ENCODE data around the gene HERC6.
"Not testable (repeated sequence)": the region's sequence is repeated elsewhere in the genome, so short reads cannot be mapped to it uniquely, and the experiment has no call there.

The HERC6 gene

DNA sequence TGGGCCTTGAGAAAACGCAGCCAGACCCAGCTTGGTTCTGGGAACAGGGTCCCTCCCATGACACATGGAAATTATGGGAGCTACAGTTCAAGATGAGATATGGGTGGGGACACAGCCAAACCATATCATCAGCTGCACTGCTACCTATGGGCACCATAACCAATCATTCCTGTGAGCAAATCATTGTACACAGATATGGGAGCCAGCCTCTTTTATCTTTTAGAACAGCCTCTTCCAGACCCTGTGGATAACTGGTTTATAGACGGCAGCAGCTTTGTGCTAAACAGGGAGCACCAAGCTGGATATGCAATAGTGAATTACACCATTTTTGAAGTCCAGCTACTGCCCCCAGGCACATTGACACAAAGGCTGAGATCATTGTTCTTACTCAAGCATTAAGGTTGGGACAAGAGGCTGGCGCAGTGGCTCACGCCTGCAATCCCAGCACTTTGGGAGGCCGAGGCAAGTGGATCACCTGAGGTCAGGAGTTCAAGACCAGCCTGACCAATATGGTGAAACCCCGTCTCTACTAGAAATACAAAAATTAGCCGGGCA lies 69.6 kb downstream of the HERC6 start:
- DNase-seq: not testable (repeated sequence)

DNA sequence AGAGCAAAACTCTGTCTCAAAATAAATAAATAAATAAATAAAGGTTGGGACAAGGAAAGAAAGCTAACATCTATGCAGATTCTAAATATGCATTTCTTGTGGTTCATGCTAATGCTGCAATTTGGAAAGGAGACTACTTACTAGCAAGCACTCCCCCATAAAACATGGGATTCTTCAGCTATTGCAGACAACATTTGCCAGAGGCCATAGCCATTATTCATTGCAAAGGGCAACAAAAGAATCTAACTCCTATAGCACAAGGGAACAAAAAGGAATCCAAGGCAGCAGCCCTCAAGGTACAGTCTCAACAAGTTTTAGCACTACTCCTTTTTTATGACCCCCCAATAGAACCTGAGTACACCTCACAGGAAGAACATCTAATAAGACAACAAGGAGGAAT lies 70.2 kb downstream of the HERC6 start:
- DNase-seq: no peak

DNA sequence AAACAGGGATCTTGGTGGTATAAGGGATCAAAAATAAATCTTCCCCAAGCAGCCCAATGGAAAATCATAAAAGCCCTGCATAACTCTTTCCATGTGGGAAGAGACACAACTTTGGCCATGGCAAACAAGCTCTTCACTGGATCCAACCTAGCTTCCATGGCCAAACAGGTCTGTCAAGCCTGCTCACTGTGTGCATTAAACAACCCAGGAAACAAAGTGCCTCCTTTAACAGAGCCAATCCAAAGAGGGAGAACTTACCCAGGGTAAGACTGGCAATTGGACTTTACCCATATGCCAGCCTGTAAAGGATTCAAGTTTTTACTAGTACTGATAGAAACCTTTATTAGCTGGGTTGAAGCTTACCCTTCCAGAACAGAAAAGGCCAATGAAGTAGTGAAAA lies 70.6 kb downstream of the HERC6 start:
- DNase-seq: no peak

DNA sequence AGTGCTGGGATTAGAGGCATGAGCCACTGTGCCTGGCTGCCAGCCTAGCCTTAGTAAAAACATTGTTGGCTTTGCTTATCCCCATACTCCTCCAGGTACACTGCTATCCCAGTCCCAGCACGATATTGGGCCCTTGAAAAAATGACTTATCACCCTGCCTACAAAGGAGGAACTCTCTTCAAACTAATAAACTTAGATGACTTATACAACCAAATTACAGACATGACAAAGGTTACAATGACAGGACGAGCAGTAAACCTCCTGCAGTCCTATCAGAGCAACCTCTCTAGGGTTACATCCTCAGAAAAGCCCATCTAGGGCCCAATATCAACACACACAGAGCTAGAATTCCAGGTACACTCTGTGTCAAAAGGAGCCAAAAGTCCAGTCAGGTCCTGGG lies 72.6 kb downstream of the HERC6 start:
- no peak for DNase-seq

DNA sequence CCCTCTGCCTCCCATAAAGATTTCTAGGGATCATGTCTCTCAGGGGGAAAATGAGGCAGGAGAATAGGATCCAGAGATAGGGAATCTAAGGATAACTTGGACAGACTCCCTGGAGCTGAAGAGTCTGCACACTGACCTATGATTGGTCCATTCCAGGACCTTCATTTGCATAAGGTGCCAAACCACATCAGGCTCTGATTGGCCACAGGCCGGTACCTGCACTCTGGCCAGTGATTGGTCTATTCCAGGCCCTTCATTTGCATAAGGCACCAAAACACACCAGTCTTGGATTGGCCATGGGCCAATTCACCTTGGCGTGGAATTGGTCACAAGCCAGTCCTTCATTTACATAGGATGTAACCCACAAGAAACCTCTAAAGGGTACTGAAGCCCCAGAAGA lies 74.3 kb downstream of the HERC6 start:
- DNase-seq: no peak

DNA sequence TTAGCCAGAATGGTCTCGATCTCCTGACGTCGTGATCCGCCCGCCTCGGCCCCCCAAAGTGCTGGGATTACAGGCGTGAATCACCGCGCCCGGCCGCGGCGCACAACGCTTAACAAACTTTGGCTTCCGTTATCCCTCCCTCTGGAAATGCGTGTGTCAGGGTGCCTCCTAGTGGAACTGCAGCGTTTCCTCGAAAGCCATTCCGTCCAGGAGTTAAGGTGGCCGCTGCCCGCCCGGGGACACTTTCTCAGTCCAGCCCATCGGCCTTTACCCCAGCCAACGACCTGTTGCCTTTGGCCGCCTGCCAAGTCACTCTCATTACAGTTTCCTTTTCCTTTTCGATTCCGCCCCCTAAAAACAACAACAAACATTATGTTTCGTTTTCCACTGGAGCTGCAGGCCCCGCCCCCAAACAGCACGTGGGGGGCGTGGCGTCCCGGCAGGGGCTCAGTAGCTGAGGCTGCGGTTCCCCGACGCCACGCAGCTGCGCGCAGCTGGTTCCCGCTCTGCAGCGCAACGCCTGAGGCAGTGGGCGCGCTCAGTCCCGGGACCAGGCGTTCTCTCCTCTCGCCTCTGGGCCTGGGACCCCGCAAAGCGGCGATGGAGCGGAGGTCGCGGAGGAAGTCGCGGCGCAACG lies 78.1 kb downstream of the HERC6 start, which contains the start of gene HERC5:
TSS of gene HERC5 (plus strand) at position 450 of the 637 bp plus-strand sequence. CDS start at position 601, 151 bp downstream.
- DNase-seq: peak; percentile 88 to 89

DNA sequence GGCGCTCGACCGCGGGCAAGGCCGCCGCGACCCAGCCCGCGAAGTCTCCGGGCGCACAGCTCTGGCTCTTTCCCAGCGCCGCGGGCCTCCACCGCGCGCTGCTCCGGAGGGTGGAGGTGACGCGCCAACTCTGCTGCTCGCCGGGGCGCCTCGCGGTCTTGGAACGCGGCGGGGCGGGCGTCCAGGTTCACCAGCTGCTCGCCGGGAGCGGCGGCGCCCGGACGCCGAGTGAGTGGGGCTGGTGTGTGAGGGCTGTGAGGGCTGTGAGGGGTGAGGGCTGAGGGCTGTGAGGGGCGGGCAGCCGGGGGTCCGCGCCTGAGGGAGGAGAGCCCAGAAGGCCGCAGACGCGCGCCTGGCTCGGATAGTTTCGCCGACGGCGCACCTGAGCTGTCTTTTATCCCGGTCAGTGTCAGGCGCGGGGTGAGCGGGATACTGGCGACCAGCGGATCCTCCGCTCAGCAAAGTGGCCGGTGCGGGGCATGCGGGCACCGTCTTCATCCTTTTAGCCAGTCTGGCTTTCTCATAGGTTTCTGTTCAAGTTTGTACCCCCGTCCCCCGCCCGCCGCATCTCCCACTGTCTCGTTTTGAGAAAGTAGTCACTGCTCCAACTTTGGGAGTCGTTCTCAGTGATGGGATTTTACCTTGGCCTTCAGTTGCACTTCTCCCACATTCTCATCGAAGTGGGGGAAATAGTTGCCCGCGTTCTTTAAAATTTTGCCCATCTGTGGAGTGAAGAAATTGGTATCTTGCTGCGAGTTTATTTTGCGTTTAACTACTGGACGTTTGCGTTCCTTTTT lies 78.9 kb downstream of the HERC6 start:
- peak in 1 of 2 experiments; percentile 55 for DNase-seq

DNA sequence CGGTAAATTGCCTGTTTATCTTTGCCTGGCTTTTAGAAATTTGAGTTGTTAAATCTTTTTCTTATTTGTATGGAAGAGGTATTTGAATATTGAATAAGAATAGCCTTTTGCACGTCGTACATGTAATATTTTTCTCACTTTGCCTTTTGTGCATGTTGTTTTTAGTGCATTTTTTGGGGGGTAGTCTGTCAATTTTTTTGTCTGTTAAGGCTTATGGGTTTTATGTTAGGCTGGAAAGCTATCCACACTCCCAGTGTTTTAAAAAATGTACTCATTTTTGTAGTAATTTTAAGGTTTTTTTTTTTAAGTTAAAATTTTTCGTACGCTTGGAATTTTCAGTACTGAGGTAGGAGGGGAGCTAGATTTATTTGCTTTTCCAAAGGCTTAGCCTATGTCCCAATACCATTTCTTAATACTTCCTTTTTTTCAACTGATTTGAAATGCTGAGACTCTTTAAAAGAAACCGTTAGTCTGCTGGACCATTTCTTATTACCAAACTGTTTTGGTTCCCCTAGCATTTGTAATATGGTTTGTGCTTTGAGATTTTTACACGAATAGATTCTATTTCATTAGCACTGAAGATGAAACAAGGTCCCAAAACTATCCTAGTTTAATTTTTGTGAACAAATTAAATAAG lies 79.6 kb downstream of the HERC6 start:
- DNase-seq: no peak

DNA sequence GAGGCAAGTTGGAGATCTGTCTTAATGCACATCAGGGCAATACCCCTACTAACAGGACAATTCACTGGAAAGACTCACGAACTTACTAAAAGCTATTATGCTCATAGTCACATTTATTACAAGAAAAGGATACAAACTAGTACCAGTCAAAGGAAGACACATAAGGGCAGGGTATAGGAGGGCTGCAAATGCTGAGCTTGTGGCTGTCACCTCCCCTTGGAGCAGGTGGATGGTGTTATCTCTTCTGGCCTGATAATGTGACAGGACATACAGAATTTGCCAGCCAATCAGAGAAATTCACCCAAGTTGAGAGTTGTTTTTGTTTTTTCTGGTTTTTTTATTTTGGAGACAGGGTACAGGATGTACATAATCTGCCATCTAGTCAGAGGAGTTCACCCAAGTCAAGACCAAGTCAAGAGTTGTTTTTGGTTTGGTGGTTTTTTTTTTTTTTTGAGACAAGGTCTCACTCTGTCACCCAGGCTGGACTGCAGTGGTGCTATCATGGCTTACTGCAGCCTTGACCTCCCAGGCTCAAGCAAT lies 87.1 kb downstream of the HERC6 start:
- DNase-seq: no peak

DNA sequence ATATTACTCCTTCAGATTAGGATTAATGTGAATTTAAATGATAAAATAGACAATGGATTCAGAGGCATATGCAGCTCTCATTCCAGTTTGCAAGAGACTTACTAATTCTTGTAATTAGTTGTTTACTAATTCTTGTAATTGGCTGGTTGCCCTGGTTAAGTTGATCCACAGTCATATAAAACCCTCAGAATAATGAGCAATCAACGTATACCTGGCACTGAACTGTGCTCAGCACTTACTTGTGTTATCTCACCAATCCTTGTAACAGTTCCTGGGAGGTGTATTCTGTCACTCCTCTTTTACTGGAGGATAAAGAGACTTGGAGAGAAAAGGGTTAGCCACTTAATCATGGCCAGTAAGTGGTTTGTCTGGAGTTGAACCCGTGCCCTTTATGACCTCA lies 88.7 kb downstream of the HERC6 start:
- DNase-seq: no peak

DNA sequence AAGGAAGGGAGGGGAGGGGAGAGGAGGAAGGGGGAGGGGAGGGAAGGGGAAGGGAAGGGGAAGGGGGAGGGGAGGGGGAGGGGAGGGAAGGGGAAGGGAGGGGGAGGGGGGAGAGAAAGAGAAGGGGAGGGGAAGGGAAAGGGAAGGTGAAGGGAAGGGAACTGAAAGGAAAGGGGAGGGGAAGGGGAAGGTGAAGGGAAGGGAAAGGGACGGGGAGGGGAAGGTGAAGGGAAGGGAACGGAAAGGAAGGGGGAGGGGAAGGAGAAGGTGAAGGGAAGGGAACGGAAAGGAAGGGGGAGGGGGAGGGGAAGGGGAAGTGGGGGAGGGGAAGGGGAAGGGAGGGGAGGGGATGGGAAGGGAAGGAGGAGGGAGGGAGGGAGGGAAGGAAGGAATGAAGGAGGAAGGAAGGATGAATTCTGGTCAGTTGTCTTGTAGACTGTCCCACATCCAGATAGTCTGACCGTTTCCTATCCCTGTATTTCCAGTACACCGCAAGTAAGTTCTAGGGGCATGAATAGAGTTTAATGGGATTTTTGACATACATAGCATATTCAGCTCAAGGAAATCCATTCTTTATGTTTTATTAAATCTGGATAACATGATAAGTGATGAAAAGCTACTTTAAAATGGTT lies 98.7 kb downstream of the HERC6 start:
- no peak for DNase-seq

DNA sequence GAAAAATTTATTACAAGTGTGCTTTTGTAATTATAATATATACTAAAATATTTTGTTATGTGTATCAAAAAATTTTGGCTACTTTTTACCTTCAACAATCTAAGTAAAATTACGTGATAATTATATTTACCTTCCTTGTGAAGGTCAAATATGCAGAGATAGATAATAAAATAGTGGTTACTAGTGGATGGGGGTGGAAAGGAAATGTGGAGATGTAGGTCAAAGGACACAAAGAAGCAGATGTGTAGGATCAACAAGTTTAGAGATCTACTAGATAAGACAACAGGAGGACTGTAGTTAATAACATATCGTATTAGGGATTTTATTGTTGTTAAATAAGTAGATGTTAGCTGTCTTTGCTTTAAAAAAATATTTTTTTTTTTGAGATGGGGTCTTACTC lies 99.6 kb downstream of the HERC6 start:
- no peak for DNase-seq

DNA sequence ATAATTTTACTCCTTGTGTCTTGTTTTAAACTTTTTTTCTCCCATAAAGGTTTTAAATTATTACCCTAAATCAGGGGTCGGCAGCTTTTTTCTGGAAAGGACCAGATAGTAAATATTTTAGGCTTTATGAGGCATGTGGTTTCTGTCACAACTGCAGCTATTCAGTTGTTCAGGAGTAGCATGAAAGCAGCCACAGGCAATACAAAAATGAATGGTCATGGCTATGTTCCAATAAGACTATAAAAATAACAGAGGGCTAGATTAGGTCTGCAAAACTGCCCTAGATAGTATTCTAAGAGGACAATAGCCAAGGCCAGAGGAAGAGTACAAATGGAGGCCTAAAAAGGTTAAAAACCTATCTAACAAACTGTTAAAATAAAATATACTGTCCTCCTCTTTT lies 102.9 kb downstream of the HERC6 start:
- no peak for DNase-seq

DNA sequence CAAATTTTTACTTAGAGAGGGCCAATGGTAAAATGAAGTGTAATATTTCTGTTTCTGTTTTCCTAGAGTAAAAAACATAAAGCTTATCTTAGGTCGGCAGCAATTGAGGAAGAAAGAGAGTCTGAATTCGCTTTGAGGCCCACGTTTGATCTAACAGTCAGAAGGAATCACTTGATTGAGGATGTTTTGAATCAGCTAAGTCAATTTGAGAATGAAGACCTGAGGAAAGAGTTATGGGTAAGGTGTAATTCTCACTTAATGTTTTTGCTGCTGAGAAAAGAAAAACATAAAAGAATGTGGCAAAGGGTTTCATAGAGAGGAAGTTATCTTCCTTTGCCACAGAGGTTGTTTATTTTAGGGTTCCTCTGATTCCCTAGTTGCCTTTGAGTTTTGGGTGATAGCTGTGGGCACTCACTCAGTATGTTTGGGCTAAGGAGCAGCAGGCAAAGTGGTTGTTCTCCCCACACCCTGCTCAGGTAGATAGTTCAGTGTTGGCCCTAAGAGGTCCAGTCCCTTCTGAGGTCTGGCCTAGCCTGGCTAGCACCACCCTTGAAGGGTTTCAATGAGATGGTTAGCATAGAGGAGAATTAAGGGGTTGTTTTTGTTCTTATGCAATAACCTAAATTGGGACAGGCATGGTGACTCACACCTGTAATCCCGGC lies 110.6 kb downstream of the HERC6 start:
- DNase-seq: no peak

Measured in activated T-cell treated with anti-CD3 and anti-CD28 coated beads, Interleukin-2, amount 50 U/mL, for 48 hours (primary cell).